Heart left ventricle (tissue), 16 donors: Measurements from ENCODE around the gene SKAP2. TPM values are rescaled to one million over a fixed set of nuclear protein-coding genes. Genes with fewer than 3 reads are reported as not detected.

Experiments used
- ATAC-seq, 4 donors: fragments of 200-7000 bp; cut with Tn5 transposase; one replicate each; pipeline ENCODE4 v1.9.1; 2020 to 2022; ENCODE audit warnings: moderate library complexity in 4 of 4, mild to moderate bottlenecking in 3 of 4, moderate number of reproducible peaks in 1 of 4
- DNase-seq, 5 donors: peaks; one replicate each; pipeline ENCODE4 v3.0.0-alpha.2; 2020
- H3K27ac ChIP-seq, 12 donors: fragments of 200-600 bp; sonication (generic) in 4 of 12; one replicate each; pipeline versions ENCODE4 v1.5.0 to v1.8.0; 2016 to 2022; ENCODE audit warnings: mild to moderate bottlenecking in 2 of 12
- H3K27me3 ChIP-seq, 9 donors: fragments of 200-600 bp; sonication (generic) in 2 of 9; one replicate each; pipeline versions ENCODE4 v1.5.1 to v1.8.0; 2016 to 2022; ENCODE audit warnings: mild to moderate bottlenecking in 3 of 9
- H3K36me3 ChIP-seq, 9 donors: fragments of 200-600 bp; sonication (generic) in 2 of 9; one replicate each; pipeline versions ENCODE4 v1.5.0 to v1.8.0; 2018 to 2022; ENCODE audit warnings: mild to moderate bottlenecking in 2 of 9
- H3K4me1 ChIP-seq, 12 donors: fragments of 200-600 bp; sonication (generic) in 4 of 12; one replicate each; pipeline versions ENCODE4 v1.5.0 to v1.8.0; 2016 to 2022; ENCODE audit warnings: mild to moderate bottlenecking in 3 of 12
- H3K4me3 ChIP-seq, 12 donors: fragments of 200-600 bp; sonication (generic) in 4 of 12; one replicate each; pipeline versions ENCODE4 v1.5.0 to v1.8.0; 2017 to 2022; ENCODE audit warnings: mild to moderate bottlenecking in 9 of 12, moderate library complexity in 4 of 12
- H3K9me3 ChIP-seq, 12 donors: fragments of 200-600 bp; sonication (generic) in 4 of 12; one replicate each; pipeline versions ENCODE4 v1.5.0 to v1.8.0; 2016 to 2022; ENCODE audit warnings: mild to moderate bottlenecking in 1 of 12
- POLR2A ChIP-seq, 2 donors: fragments of 450-650 bp; IDR thresholded peaks; one replicate each; pipeline ENCODE4 v1.6.1; 2017; ENCODE audit warnings: antibody characterized with exemption in 2 of 2, mild to moderate bottlenecking in 2 of 2, moderate library complexity in 2 of 2
- WGBS, 4 donors: extraction: QIAGEN DNeasy Blood & Tissue Kit in 2 of 4; methylation state at CpG; one replicate each; pipeline versions ENCODE4 v1.1.5 to v1.1.7; 2013 to 2018; 5-methylcytosine and 5-hydroxymethylcytosine counted together
- intact Hi-C, 10 donors: fragments of 100-400 bp; cut with DNase I; formaldehyde crosslinking; loops; one replicate each; pipeline versions ENCODE4 v1.11.1 to v1.14.2; 2022
- polyA plus RNA-seq, 2 donors: library from polyadenylated mRNA; stranded (reverse); fragments of 200-250 nt; gene quantifications; one replicate each; pipeline ENCODE4 v1.2.3, GENCODE V29; 2013
- total RNA-seq, 9 donors: library from RNA; depleted of rRNA in 2 of 9; stranded (reverse); fragments of >200 nt in 2 of 9; fragmentation: NEBNext Ultra II Directional in 3 of 9; extraction: Animal tissue kit (Norgen Biotek cat#: 25700) in 3 of 9; gene quantifications; one replicate each; pipeline versions ENCODE4 v1.1.0 to v1.2.4, GENCODE V29; 2016 to 2023
- TF ChIP-seq, protein P1 (sequence below), 12 donors: fragments of 200-600 bp; sonication (generic) in 4 of 12; IDR thresholded peaks; one replicate each; pipeline versions ENCODE4 v1.5.0 to v1.8.0; 2018 to 2022; ENCODE audit warnings: antibody characterized with exemption in 12 of 12, mild to moderate bottlenecking in 5 of 12
- donor health status: ischemic (EF 13 %, LVEDD 7.1; RV severe dilation, severe dysfunction).
- donor health status: healthy with polysubstance abuse.
- donor health status: DM: no; HTN: yes; CAD: no.
- donor health status: DM: no; HTN: no; CAD: no.
- donor health status: ischemic (EF 25% LVEDD 6.9; RV normal size, moderate dysfunction).
- donor health status: ischemic (EF 25% LVEDD 5.7; RV mildly dilated, moderate dysfunction).
- donor health status: healthy.
- donor health status: DM: yes; HTN: yes; CAD: no.
- donor health status: ischemic (EF 35%, LVEDD 5.7; RV mildly dilated, moderate dysfunction).
- donor health status: nonischemic (EF 11% LVEDD 7.7; RV severe dilation, severe dysfunction).
- donor health status: DM: yes; HTN: yes; CAD: no.
- donor health status: PGD.
- donor health status: ischemic (EF 29% LVEDD 5.4; RV normal size, mild dysfunction).
- donor health status: nonischemic (EF 23%, LVEDD 6.1; RV moderate dilation, normal function).

SKAP2 gene
- total and polyA plus RNA-seq, 11 donors = 0.99 to 17.3 (median 3.6) TPM

GRCh38 chr7:26639695-26640094, 224.7 kb downstream of the SKAP2 start:
- Histone ChIP-seq H3K36me3 (no peaks in the 10 kb centered on the region), H3K9me3 (no peaks in the 10 kb centered on the region), H3K27me3 (peaks cover 0 to 6% (median 0%) of the 10 kb centered on the region in 9 donors), H3K27ac (no peak overlapping the region), H3K4me1 (no peaks in the 10 kb centered on the region), H3K4me3 (no peak overlapping the region)
- ATAC-seq (no peak), DNase-seq (no peak)
- 95 to 98% (median 97%) methylated on average over 5 of the region's 5 CpGs for WGBS, 4 donors
- TF ChIP-seq, protein P1, sequence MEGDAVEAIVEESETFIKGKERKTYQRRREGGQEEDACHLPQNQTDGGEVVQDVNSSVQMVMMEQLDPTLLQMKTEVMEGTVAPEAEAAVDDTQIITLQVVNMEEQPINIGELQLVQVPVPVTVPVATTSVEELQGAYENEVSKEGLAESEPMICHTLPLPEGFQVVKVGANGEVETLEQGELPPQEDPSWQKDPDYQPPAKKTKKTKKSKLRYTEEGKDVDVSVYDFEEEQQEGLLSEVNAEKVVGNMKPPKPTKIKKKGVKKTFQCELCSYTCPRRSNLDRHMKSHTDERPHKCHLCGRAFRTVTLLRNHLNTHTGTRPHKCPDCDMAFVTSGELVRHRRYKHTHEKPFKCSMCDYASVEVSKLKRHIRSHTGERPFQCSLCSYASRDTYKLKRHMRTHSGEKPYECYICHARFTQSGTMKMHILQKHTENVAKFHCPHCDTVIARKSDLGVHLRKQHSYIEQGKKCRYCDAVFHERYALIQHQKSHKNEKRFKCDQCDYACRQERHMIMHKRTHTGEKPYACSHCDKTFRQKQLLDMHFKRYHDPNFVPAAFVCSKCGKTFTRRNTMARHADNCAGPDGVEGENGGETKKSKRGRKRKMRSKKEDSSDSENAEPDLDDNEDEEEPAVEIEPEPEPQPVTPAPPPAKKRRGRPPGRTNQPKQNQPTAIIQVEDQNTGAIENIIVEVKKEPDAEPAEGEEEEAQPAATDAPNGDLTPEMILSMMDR (IDR thresholded peaks at IDR 0.05) = no peak
- TF ChIP-seq POLR2A (IDR thresholded peaks at IDR 0.05) = no peak
- intact Hi-C loops = no loop called here

DNA sequence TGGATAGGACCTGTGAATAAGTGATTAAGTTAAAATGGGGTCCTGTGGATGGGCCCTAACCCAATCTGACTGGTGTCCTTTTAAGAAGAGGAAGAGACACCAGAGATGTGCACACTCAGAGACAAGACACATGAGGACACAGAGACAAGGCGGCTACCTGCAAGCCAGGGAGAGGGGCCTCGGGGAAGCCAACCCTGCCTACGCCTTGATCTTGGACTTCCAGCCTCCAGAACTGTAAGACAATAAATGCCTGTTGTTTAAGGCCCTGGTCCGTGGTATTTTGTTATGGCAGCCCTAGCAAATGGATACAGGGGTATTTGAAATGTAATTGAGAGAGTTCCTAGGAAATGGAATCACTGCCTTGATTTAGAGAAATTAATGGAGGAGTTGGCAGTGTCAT, 225.3 kb downstream of the SKAP2 start:
- WGBS, 4 donors = 86 to 96% (median 96%) methylated on average over 4 of the region's 4 CpGs
- Histone ChIP-seq H3K4me3 (no peak overlapping the region), H3K27ac (no peak overlapping the region), H3K4me1 (no peaks in the 10 kb centered on the region), H3K27me3 (peaks cover 0 to 8% (median 0%) of the 10 kb centered on the region in 9 donors), H3K36me3 (no peaks in the 10 kb centered on the region), H3K9me3 (no peaks in the 10 kb centered on the region)
- intact Hi-C loops = no loop called here
- no peak for DNase-seq
- no peak for ATAC-seq
- TF ChIP-seq POLR2A (IDR thresholded peaks at IDR 0.05) = no peak
- TF ChIP-seq, protein P1 (IDR thresholded peaks at IDR 0.05) = no peak

DNA sequence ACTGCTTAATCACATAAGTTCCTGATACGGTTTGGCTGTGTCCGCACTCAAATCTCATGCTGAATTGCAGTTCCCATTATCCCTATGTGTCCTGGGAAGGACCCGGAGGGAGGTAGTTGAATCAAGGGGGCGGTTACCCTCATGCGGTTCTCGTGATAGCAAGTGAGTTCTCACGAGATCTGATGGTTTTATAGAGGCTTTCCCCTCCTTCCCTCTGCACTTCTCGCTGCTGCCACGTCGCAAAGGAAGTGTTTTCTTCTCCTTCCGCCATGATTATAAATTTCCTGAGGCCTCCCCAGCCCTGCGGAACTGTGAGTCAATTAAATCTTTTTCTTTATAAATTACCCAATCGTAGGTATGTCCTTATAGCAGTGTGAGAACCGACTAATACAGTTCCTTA, 226.2 kb downstream of the SKAP2 start:
- Histone ChIP-seq H3K27me3 (peaks cover 0 to 8% (median 0%) of the 10 kb centered on the region in 9 donors), H3K4me3 (no peak overlapping the region), H3K9me3 (no peaks in the 10 kb centered on the region), H3K27ac (no peak overlapping the region), H3K36me3 (no peaks in the 10 kb centered on the region), H3K4me1 (no peaks in the 10 kb centered on the region)
- WGBS, 4 donors = 84 to 89% (median 85%) methylated on average over 14 of the region's 14 CpGs
- intact Hi-C loops = no loop called here
- TF ChIP-seq, protein P1 (IDR thresholded peaks at IDR 0.05) = no peak
- TF ChIP-seq POLR2A (IDR thresholded peaks at IDR 0.05) = no peak
- no peak for ATAC-seq
- no peak for DNase-seq

DNA sequence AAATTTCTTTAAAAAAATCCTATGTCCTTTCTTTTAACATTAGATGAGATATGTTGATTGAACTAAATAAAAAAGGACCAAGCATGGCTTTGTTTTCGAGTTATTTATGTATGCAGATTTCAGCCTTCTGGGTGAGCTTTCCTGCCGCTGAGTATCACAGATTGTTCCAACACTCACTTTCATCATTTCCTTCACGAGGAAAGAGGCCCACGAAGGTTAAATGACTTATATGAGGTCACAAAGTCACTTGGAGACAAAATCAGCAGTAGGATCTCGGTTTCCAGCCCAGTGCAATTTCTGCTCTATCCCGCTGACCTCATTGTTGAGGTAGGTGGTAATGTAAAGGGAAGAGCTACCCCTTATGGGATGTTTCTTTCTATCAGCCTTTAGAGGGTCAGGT, 226.8 kb downstream of the SKAP2 start:
- ATAC-seq = no peak
- WGBS, 4 donors = 71 to 73% (median 72%) methylated on average over 6 of the region's 6 CpGs
- Histone ChIP-seq H3K36me3 (no peaks in the 10 kb centered on the region), H3K4me1 (no peaks in the 10 kb centered on the region), H3K27ac (no peak overlapping the region), H3K9me3 (no peaks in the 10 kb centered on the region), H3K27me3 (peaks cover 0 to 8% (median 0%) of the 10 kb centered on the region in 9 donors), H3K4me3 (no peak overlapping the region)
- DNase-seq = no peak
- intact Hi-C loops = no loop called here
- TF ChIP-seq, protein P1 (IDR thresholded peaks at IDR 0.05) = no peak
- no peak for TF ChIP-seq POLR2A (IDR thresholded peaks at IDR 0.05)
